Lung (tissue), 12 donors: ENCODE data around the gene AFAP1. TPM values are rescaled to one million over a fixed set of nuclear protein-coding genes. Genes with fewer than 3 reads are reported as not detected.
A peak's percentile ranks its signal among the peaks of the same experiment; 100 is the strongest.

Source experiments
- ATAC-seq: fragments of 200-7000 bp; cut with Tn5 transposase; one replicate; pipeline ENCODE4 v1.9.1; 2020; ENCODE audit warnings: moderate number of reproducible peaks; ENCODE audit not compliant: insufficient read depth, low FRiP score
- DNase-seq, 3 donors: peaks; one replicate each; pipeline ENCODE4 v3.0.0-alpha.2; 2013 to 2017
- H3K27ac ChIP-seq, 2 donors: one replicate each; pipeline ENCODE4 v1.5.1; 2013; ENCODE audit warnings: mild to moderate bottlenecking in 2 of 2, moderate library complexity in 2 of 2, control low read depth in 1 of 2, inconsistent platforms in 1 of 2, low read depth in 1 of 2, low read length in 1 of 2
- H3K27me3 ChIP-seq, 3 donors: one replicate each; pipeline ENCODE4 v1.5.1; 2013; ENCODE audit warnings: low read length in 2 of 3; ENCODE audit not compliant: control insufficient read depth in 3 of 3, insufficient read depth in 3 of 3
- H3K36me3 ChIP-seq, 4 donors: one replicate each; pipeline ENCODE4 v1.5.1; 2013; ENCODE audit warnings: low read length in 4 of 4, mild to moderate bottlenecking in 1 of 4, moderate library complexity in 1 of 4; ENCODE audit not compliant: control insufficient read depth in 4 of 4, insufficient read depth in 4 of 4
- H3K4me1 ChIP-seq, 5 donors: one replicate each; pipeline ENCODE4 v1.5.1; 2013; ENCODE audit warnings: low read length in 5 of 5, mild to moderate bottlenecking in 2 of 5, moderate library complexity in 1 of 5; ENCODE audit not compliant: control insufficient read depth in 5 of 5, insufficient read depth in 5 of 5
- H3K4me3 ChIP-seq: one replicate; pipeline ENCODE4 v1.5.1; 2013; ENCODE audit warnings: mild to moderate bottlenecking, control low read depth, moderate library complexity
- H3K9ac ChIP-seq, 2 donors: one replicate each; pipeline ENCODE4 v1.5.1; 2013; ENCODE audit warnings: low read length in 2 of 2, control low read depth in 1 of 2; ENCODE audit not compliant: insufficient read depth in 1 of 2
- H3K9me3 ChIP-seq, 4 donors: one replicate each; pipeline ENCODE4 v1.5.1; 2013; ENCODE audit warnings: low read length in 3 of 4, mild to moderate bottlenecking in 1 of 4, moderate library complexity in 1 of 4; ENCODE audit not compliant: control insufficient read depth in 4 of 4, insufficient read depth in 3 of 4
- WGBS, 2 donors: extraction: QIAGEN DNeasy Blood & Tissue Kit; methylation state at CpG; one replicate each; pipeline ENCODE4 v1.1.7; 2013; 5-methylcytosine and 5-hydroxymethylcytosine counted together
- polyA plus RNA-seq, 2 donors: library from polyadenylated mRNA; stranded (reverse); fragments of 200-250 nt; gene quantifications; one replicate each; pipeline ENCODE4 v1.2.1, GENCODE V29; 2013
- total RNA-seq, 2 donors: library from RNA; depleted of rRNA in 1 of 2; stranded (reverse); fragments of >200 nt in 1 of 2; gene quantifications; one replicate each; pipeline ENCODE4 v1.2.1, GENCODE V29; 2014 to 2021
- TF ChIP-seq, protein P1 (sequence below): IDR thresholded peaks from 2 replicates; pipeline ENCODE4 v1.5.1; 2012; ENCODE audit warnings: mild to moderate bottlenecking; ENCODE audit errors: control extremely low read depth, extremely low read depth
- donor health status: control.
- donor health status: control.
- donor health status: Bipolar disorder and iron deficiency.
- donor health status: healthy.
- donor health status: DM: yes; HTN: yes; CAD: no.

AFAP1 gene
- total and polyA plus RNA-seq, 4 donors, result 5.3 to 34.1 (median 12.3) TPM

DNA sequence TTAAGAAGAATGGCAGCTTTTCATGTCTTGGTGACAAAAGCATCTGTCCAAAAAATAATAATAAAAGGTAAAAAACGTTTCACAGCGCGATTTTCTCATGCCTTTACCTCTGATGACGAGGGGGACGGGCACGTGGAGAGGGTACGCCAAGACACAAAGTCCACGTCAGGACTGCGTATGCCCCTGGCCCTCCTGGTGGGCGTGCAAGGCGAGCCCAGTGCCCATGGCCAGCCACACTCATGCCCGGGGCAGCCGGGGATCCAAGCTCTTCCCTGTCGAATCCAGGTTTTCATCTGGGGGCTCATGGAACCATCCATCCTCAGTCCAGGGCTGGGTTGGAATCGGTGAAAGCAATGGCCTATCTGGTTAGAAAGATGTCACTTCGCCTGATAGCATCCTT, 176.6 kb downstream of the AFAP1 start:
- no peaks in the 10 kb centered on the region for H3K27me3 ChIP-seq
- WGBS, 2 donors, result 93 to 96% methylated on average over 16 of the region's 16 CpGs

DNA sequence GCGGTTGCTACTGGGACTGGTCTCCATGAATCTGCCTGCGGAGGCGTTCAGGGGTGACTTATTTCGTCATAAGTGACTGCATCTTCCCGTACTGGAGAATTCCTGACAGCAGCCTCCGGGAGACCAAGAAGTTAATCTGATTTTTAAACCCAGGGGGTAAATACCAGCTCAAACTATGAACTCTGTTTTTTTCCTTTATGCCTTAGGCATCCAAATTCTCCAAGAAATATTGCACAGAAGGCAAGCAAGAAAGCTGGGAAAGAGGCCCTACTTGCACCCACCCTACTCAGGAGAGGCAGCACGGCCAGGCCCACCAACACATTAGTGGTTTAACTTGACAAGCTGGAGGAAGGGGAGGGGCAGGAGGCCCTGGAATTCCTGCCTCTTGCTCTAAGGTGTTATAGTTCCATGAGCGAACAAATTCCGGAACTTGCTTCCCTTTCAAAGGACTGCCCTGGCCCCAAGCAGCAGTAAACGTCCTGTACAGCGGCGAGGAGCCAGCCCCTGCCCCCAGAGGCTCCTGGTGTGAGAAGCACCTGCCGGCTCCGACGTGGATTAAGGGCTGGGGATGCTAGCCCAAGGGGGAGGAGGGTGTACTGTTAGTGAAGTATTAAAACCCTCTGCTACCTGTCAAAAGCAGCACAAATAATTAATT, 177.2 kb downstream of the AFAP1 start:
- ATAC-seq (no peak), DNase-seq (no peak)
- no peak overlapping the region for H3K9ac ChIP-seq
- H3K4me3 ChIP-seq, result no peak overlapping the region
- peaks cover 0 to 3% (median 0%) of the 10 kb centered on the region in 4 donors for H3K9me3 ChIP-seq
- no peaks in the 10 kb centered on the region for H3K27me3 ChIP-seq
- no peak overlapping the region for H3K27ac ChIP-seq
- peaks cover 0 to 20% (median 9%) of the 10 kb centered on the region in 4 donors for H3K36me3 ChIP-seq
- H3K4me1 ChIP-seq, result peaks cover 0 to 3% (median 0%) of the 10 kb centered on the region in 5 donors
- TF ChIP-seq, protein P1, sequence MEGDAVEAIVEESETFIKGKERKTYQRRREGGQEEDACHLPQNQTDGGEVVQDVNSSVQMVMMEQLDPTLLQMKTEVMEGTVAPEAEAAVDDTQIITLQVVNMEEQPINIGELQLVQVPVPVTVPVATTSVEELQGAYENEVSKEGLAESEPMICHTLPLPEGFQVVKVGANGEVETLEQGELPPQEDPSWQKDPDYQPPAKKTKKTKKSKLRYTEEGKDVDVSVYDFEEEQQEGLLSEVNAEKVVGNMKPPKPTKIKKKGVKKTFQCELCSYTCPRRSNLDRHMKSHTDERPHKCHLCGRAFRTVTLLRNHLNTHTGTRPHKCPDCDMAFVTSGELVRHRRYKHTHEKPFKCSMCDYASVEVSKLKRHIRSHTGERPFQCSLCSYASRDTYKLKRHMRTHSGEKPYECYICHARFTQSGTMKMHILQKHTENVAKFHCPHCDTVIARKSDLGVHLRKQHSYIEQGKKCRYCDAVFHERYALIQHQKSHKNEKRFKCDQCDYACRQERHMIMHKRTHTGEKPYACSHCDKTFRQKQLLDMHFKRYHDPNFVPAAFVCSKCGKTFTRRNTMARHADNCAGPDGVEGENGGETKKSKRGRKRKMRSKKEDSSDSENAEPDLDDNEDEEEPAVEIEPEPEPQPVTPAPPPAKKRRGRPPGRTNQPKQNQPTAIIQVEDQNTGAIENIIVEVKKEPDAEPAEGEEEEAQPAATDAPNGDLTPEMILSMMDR, result no peak
- 82 to 83% methylated on average over 14 to 15 of the region's 15 CpGs for WGBS, 2 donors

More for the DNA sequence above, 176.6 kb downstream of the AFAP1 start:
- H3K4me3 ChIP-seq, result no peak overlapping the region
- no peak for DNase-seq
- TF ChIP-seq, protein P1, result no peak
- no peak for ATAC-seq
- H3K4me1 ChIP-seq, result no peaks in the 10 kb centered on the region
- peaks cover 0 to 24% (median 9%) of the 10 kb centered on the region in 4 donors for H3K36me3 ChIP-seq
- H3K9ac ChIP-seq, result no peak overlapping the region
- H3K9me3 ChIP-seq, result peaks cover 0 to 3% (median 0%) of the 10 kb centered on the region in 4 donors
- H3K27ac ChIP-seq, result no peak overlapping the region

DNA sequence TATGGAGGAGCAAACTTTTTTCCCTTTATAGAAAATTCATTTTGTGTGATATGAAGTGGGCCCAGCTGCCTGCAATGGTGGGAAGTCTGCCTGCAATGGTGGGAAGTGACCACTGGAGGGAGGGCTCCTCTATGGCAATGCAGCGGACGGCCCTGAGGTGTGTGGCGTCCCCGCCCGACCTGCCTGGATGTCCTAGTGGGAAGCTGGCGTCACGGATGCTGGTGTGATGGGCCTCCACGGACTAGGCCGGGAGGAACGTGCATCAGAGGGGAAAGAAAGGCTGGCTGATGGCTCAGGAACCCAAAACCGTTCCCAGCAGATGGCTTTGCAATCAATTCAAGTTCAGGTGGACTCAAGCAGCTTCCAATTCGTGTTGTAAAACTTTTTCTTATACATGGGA, 177.9 kb downstream of the AFAP1 start:
- H3K27ac ChIP-seq, result no peak overlapping the region
- WGBS, 2 donors, result 26 to 31% methylated on average over 12 of the region's 12 CpGs

More for the DNA sequence above, 177.9 kb downstream of the AFAP1 start:
- peaks cover 0 to 3% (median 0%) of the 10 kb centered on the region in 5 donors for H3K4me1 ChIP-seq
- H3K4me3 ChIP-seq, result no peak overlapping the region
- no peaks in the 10 kb centered on the region for H3K27me3 ChIP-seq
- peaks cover 0 to 5% (median 0%) of the 10 kb centered on the region in 4 donors for H3K9me3 ChIP-seq
- TF ChIP-seq, protein P1, result peak; percentile 63
- ATAC-seq (peak; percentile 72), DNase-seq (peak; percentile 66 to 79 (median 76))
- peaks cover 0 to 21% (median 8%) of the 10 kb centered on the region in 4 donors for H3K36me3 ChIP-seq
- no peak overlapping the region for H3K9ac ChIP-seq
